Measurements from ENCODE around the gene NADSYN1.
"Not testable (repeated sequence)": the region's sequence is repeated elsewhere in the genome, so short reads cannot be mapped to it uniquely, and the experiment has no call there.

GRCh38 chr11:71526796-71527575 lies 74.0 kb downstream of the NADSYN1 start, which contains the start of gene KRTAP5-7:
- TF ChIP-seq CTCF (conservative IDR thresholded peaks at IDR 0.05 in 1 of 2, IDR thresholded peaks at IDR 0.05 in 1 of 2; ENCODE audit: extremely low read depth in 1 of 2, insufficient read depth in 1 of 2, low read depth in 1 of 2, low read length in 2 of 2); EZH2 (IDR thresholded peaks at IDR 0.05; ENCODE audit: borderline replicate concordance, low read length): not testable (repeated sequence)

All from mammary epithelial cell (primary cell).